Measurements from ENCODE around the gene MRPL28.

The MRPL28 gene

GRCh38 chr16:374616-374926, 4.2 kb upstream of the MRPL28 start:
- no peak for DNase-seq (ENCODE audit: low spot score)
- no peak for TF ChIP-seq CTCF (IDR thresholded peaks at IDR 0.05; ENCODE audit: extremely low read depth, missing control alignments)

- no peak for DNase-seq (ENCODE audit: low spot score)
These were observed 3.7 kb upstream of the MRPL28 start for GRCh38 chr16:373848-374615.

GRCh38 chr16:373020-373598, 2.8 kb upstream of the MRPL28 start:
- no peak for DNase-seq (ENCODE audit: low spot score)
- TF ChIP-seq CTCF (IDR thresholded peaks at IDR 0.05; ENCODE audit: extremely low read depth, missing control alignments), result no peak

More at GRCh38 chr16:373848-374615, 3.7 kb upstream of the MRPL28 start:
- no peak for TF ChIP-seq CTCF (IDR thresholded peaks at IDR 0.05; ENCODE audit: extremely low read depth, missing control alignments)

GRCh38 chr16:372302-372983, 2.1 kb upstream of the MRPL28 start:
- no peak for DNase-seq (ENCODE audit: low spot score)
- TF ChIP-seq CTCF (IDR thresholded peaks at IDR 0.05; ENCODE audit: extremely low read depth, missing control alignments), result no peak

- TF ChIP-seq CTCF (IDR thresholded peaks at IDR 0.05; ENCODE audit: extremely low read depth, missing control alignments), result no peak
- DNase-seq (ENCODE audit: low spot score), result no peak
These were observed 1.4 kb upstream of the MRPL28 start for GRCh38 chr16:371515-372301.

- no peak for TF ChIP-seq CTCF (IDR thresholded peaks at IDR 0.05; ENCODE audit: extremely low read depth, missing control alignments)
- no peak for DNase-seq (ENCODE audit: low spot score)
These were observed 709 bp upstream of the MRPL28 start for GRCh38 chr16:370979-371514.

Measured in GM20000 (cell line).